ENCODE measurements around the gene TTLL9.

GRCh38 chr20:31901615-31902014, 31.2 kb downstream of the TTLL9 start:
- TF ChIP-seq CTCF (IDR thresholded peaks at IDR 0.05) (no peak), EP300 (IDR thresholded peaks at IDR 0.05) (no peak), POLR2A (IDR thresholded peaks at IDR 0.05) (no peak)

Measured in upper lobe of left lung (tissue), 4 donors.